CD14-positive monocyte (primary cell): ENCODE results near the gene OR8B4. TPM values are rescaled to one million over a fixed set of nuclear protein-coding genes. Genes with fewer than 3 reads are reported as not detected.

Experiments
- DNase-seq, 3 donors: peaks; one replicate each; pipeline ENCODE4 v3.0.0-alpha.2; 2011 to 2022
- H2AFZ ChIP-seq: 2 replicates; pipeline ENCODE4 v1.6.0; 2012; ENCODE audit warnings: mild to moderate bottlenecking, low read depth, low read length, inconsistent platforms; ENCODE audit not compliant: insufficient read depth, poor library complexity, severe bottlenecking
- H3K27ac ChIP-seq, 2 donors: 1 replicate in 1 of 2; 2 replicates in 1 of 2; pipeline ENCODE4 v1.5.1; 2012 to 2013; ENCODE audit warnings: low read length in 2 of 2, control low read depth in 1 of 2, inconsistent platforms in 1 of 2, low read depth in 1 of 2, mild to moderate bottlenecking in 1 of 2
- H3K27me3 ChIP-seq, 2 donors: one replicate each; pipeline versions ENCODE4 v1.6.0 to v1.6.1; 2011 to 2013; ENCODE audit warnings: low read length in 2 of 2; ENCODE audit not compliant: control insufficient read depth in 2 of 2, insufficient read depth in 2 of 2
- H3K36me3 ChIP-seq, 2 donors: replicated peaks in 1 of 2; 1 replicate in 1 of 2; 2 replicates in 1 of 2; pipeline versions ENCODE4 v1.5.1 to v1.6.1; 2012 to 2013; ENCODE audit warnings: low read length in 2 of 2, control low read depth in 1 of 2, inconsistent platforms in 1 of 2, mild to moderate bottlenecking in 1 of 2; ENCODE audit not compliant: insufficient read depth in 2 of 2, control insufficient read depth in 1 of 2
- H3K4me1 ChIP-seq, 2 donors: 1 replicate in 1 of 2; 2 replicates in 1 of 2; pipeline versions ENCODE4 v1.5.1 to v1.6.1; 2012 to 2013; ENCODE audit warnings: low read length in 2 of 2, control low read depth in 1 of 2, inconsistent platforms in 1 of 2, mild to moderate bottlenecking in 1 of 2, moderate library complexity in 1 of 2; ENCODE audit not compliant: insufficient read depth in 2 of 2, control insufficient read depth in 1 of 2
- H3K4me2 ChIP-seq: replicated peaks from 2 replicates; pipeline ENCODE3; 2012; ENCODE audit warnings: low read length, moderate library complexity, mild to moderate bottlenecking; ENCODE audit not compliant: poor library complexity, severe bottlenecking; ENCODE audit errors: extremely low read depth
- H3K4me3 ChIP-seq, 3 experiments: fragments of 200-600 bp in 1 of 3; sonication (generic) in 1 of 3; replicated peaks in 1 of 3; 1 replicate in 2 of 3; 2 replicates in 1 of 3; pipeline ENCODE4 v1.5.1; 2011 to 2013; ENCODE audit warnings: low read length in 3 of 3, mild to moderate bottlenecking in 3 of 3, control low read depth in 2 of 3, low read depth in 2 of 3, inconsistent platforms in 1 of 3, moderate library complexity in 1 of 3
- H3K79me2 ChIP-seq: 2 replicates; pipeline ENCODE4 v1.6.0; 2012; ENCODE audit warnings: mild to moderate bottlenecking, control low read depth, inconsistent platforms, low read length, moderate library complexity; ENCODE audit not compliant: insufficient read depth
- H3K9ac ChIP-seq: 2 replicates; pipeline ENCODE4 v1.6.0; 2017; ENCODE audit warnings: low read length, mild to moderate bottlenecking; ENCODE audit not compliant: insufficient read depth, poor library complexity, severe bottlenecking
- H3K9me3 ChIP-seq, 2 donors: replicated peaks in 1 of 2; 1 replicate in 1 of 2; 2 replicates in 1 of 2; pipeline versions ENCODE4 v1.5.1 to v1.6.1; 2012 to 2013; ENCODE audit warnings: low read length in 2 of 2, control low read depth in 1 of 2; ENCODE audit not compliant: control insufficient read depth in 1 of 2, insufficient read depth in 1 of 2
- H4K20me1 ChIP-seq: 2 replicates; pipeline ENCODE4 v1.6.0; 2012; ENCODE audit warnings: mild to moderate bottlenecking, low read length, control low read depth, moderate library complexity; ENCODE audit not compliant: insufficient read depth
- H3K27ac Mint-ChIP-seq, 7 donors: one replicate each; pipeline ENCODE4 v1.8.0; 2020; ENCODE audit warnings: mild to moderate bottlenecking in 7 of 7, mixed read lengths in 7 of 7, moderate library complexity in 6 of 7, inconsistent platforms in 2 of 7
- H3K27me3 Mint-ChIP-seq, 3 donors: one replicate each; pipeline ENCODE4 v1.8.0; 2021 to 2022; ENCODE audit warnings: low read depth in 3 of 3, mild to moderate bottlenecking in 3 of 3, mixed read lengths in 3 of 3, moderate library complexity in 3 of 3, inconsistent platforms in 1 of 3
- H3K36me3 Mint-ChIP-seq, 2 donors: one replicate each; pipeline ENCODE4 v1.8.0; 2020; ENCODE audit warnings: mixed read lengths in 2 of 2, inconsistent platforms in 1 of 2, mild to moderate bottlenecking in 1 of 2
- H3K4me1 Mint-ChIP-seq: one replicate; pipeline ENCODE4 v1.8.0; 2020; ENCODE audit warnings: mild to moderate bottlenecking, mixed read lengths
- H3K4me3 Mint-ChIP-seq, 2 donors: one replicate each; pipeline ENCODE4 v1.8.0; 2020; ENCODE audit warnings: mild to moderate bottlenecking in 2 of 2, mixed read lengths in 2 of 2, moderate library complexity in 1 of 2
- H3K9me3 Mint-ChIP-seq, 7 donors: one replicate each; pipeline ENCODE4 v1.8.0; 2020 to 2022; ENCODE audit warnings: mixed read lengths in 7 of 7, mild to moderate bottlenecking in 6 of 7, moderate library complexity in 6 of 7, inconsistent platforms in 2 of 7
- CTCF ChIP-seq: fragments of 200-600 bp; IDR thresholded peaks from one replicate; pipeline ENCODE4 v1.8.0; 2022; ENCODE audit warnings: antibody characterized with exemption, mild to moderate bottlenecking
- WGBS: methylation state at CpG from one replicate; pipeline ENCODE4 v1.1.5; 2013; ENCODE audit warnings: missing lambda C conversion rate; ENCODE audit not compliant: insufficient coverage; 5-methylcytosine and 5-hydroxymethylcytosine counted together
- intact Hi-C, 2 donors: fragments of 100-400 bp; cut with micrococcal nuclease; formaldehyde crosslinking; loops; one replicate each; pipeline versions ENCODE4 v1.15.0 to v1.15.1; 2023
- polyA plus RNA-seq, 3 donors: library from polyadenylated mRNA; depleted of rRNA in 1 of 3; unstranded in 2 of 3; stranded (reverse) in 1 of 3; fragments of 300-500 nt in 2 of 3; fragments of >200 nt in 1 of 3; fragmentation: Illumina TruSeq in 2 of 3; gene quantifications; 1 replicate in 2 of 3; 2 replicates in 1 of 3; pipeline ENCODE4 v1.2.3, GENCODE V29; 2012 to 2021

OR8B4 gene
- polyA plus RNA-seq, 3 donors = not detected

GRCh38 chr11:124442442-124442841 lies 17.8 kb upstream of the OR8B4 start:
- Histone ChIP-seq H3K27ac (no peak overlapping the region), H3K79me2 (no peaks in the 10 kb centered on the region), H3K4me3 (no peak overlapping the region), H3K9ac (no peak overlapping the region), H3K27me3 (no peaks in the 10 kb centered on the region), H3K36me3 (no peaks in the 10 kb centered on the region), H3K9me3 (no peaks in the 10 kb centered on the region), H3K4me1 (no peaks in the 10 kb centered on the region), H2AFZ (no peak overlapping the region), H4K20me1 (no peaks in the 10 kb centered on the region), H3K4me2 (no peak overlapping the region)
- 93% methylated on average over 4 of the region's 6 CpGs for whole genome bisulfite sequencing
- peaks cover 0 to 2% (median 0%) of the 10 kb centered on the region in 7 donors for H3K9me3 Mint-ChIP-seq
- no peaks in the 10 kb centered on the region for H3K36me3 Mint-ChIP-seq
- intact Hi-C loops = no loop called here
- no peak overlapping the region for H3K4me3 Mint-ChIP-seq
- no peak overlapping the region for H3K27ac Mint-ChIP-seq
- no peak for TF ChIP-seq CTCF
- H3K4me1 Mint-ChIP-seq = no peaks in the 10 kb centered on the region
- DNase-seq = no peak
- H3K27me3 Mint-ChIP-seq = peaks cover 0 to 2% (median 0%) of the 10 kb centered on the region in 3 donors

- Histone ChIP-seq H3K4me1 (no peaks in the 10 kb centered on the region), H3K9ac (no peak overlapping the region), H2AFZ (no peak overlapping the region), H3K9me3 (no peaks in the 10 kb centered on the region), H3K36me3 (no peaks in the 10 kb centered on the region), H4K20me1 (no peaks in the 10 kb centered on the region), H3K4me2 (no peak overlapping the region), H3K79me2 (no peaks in the 10 kb centered on the region), H3K27ac (no peak overlapping the region), H3K4me3 (no peak overlapping the region), H3K27me3 (no peaks in the 10 kb centered on the region)
- no peak for TF ChIP-seq CTCF
- WGBS = 100% methylated on average over 2 of the region's 7 CpGs
- Mint-ChIP-seq H3K9me3 (peaks cover 0 to 5% (median 0%) of the 10 kb centered on the region in 7 donors), H3K4me1 (no peaks in the 10 kb centered on the region), H3K36me3 (no peaks in the 10 kb centered on the region), H3K4me3 (no peak overlapping the region), H3K27ac (no peak overlapping the region), H3K27me3 (peaks cover 0 to 3% (median 0%) of the 10 kb centered on the region in 3 donors)
- no peak for DNase-seq
- intact Hi-C loops = no loop called here
Measured at GRCh38 chr11:124441519-124441918, 16.8 kb upstream of the OR8B4 start.
